Measurements from ENCODE around the gene EPHA5. TPM values are rescaled to one million over a fixed set of nuclear protein-coding genes. Genes with fewer than 3 reads are reported as not detected.

EPHA5 gene
- total RNA-seq, 1 experiment from 2014 or later, result 0.04 TPM

GRCh38 chr4:65422109-65422508 lies 248.2 kb downstream of the EPHA5 start:
- Mint-ChIP-seq H3K4me3 (no peak overlapping the region), H3K9me3 (no peaks in the 10 kb centered on the region), H3K27me3 (ENCODE audit: low read depth) (no peaks in the 10 kb centered on the region), H3K4me1 (no peaks in the 10 kb centered on the region), H3K27ac (no peak overlapping the region), H3K36me3 (no peaks in the 10 kb centered on the region)
- no peak for TF ChIP-seq SMAD4 (CRISPR knock-in tag; IDR thresholded peaks at IDR 0.05)
- no peak for TF ChIP-seq ZNF121 (CRISPR knock-in tag; IDR thresholded peaks at IDR 0.05)
- no peak for TF ChIP-seq ATF6 (CRISPR knock-in tag; IDR thresholded peaks at IDR 0.05)
- no peak for TF ChIP-seq ZBTB21 (CRISPR knock-in tag; IDR thresholded peaks at IDR 0.05; ENCODE audit: borderline replicate concordance)
- TF ChIP-seq TEAD4 (CRISPR knock-in tag; IDR thresholded peaks at IDR 0.05), result no peak
- TF ChIP-seq CTCF (IDR thresholded peaks at IDR 0.05), result no peak
- no peak for TF ChIP-seq ZNF671 (CRISPR knock-in tag; IDR thresholded peaks at IDR 0.05)
- no peak for TF ChIP-seq KAT7 (CRISPR knock-in tag; IDR thresholded peaks at IDR 0.05; ENCODE audit: borderline replicate concordance)
- TF ChIP-seq RELA (CRISPR knock-in tag; IDR thresholded peaks at IDR 0.05; ENCODE audit: borderline replicate concordance), result no peak
- no peak for TF ChIP-seq ARID4B (CRISPR knock-in tag; IDR thresholded peaks at IDR 0.05; ENCODE audit: borderline replicate concordance)
- no peak for TF ChIP-seq FOXP1 (CRISPR knock-in tag; IDR thresholded peaks at IDR 0.05; ENCODE audit: borderline replicate concordance)
- TF ChIP-seq ZNF423 (CRISPR knock-in tag; IDR thresholded peaks at IDR 0.05), result no peak
- no peak for TF ChIP-seq CDX4 (CRISPR knock-in tag; IDR thresholded peaks at IDR 0.05; ENCODE audit: borderline replicate concordance)
- TF ChIP-seq FOXP4 (CRISPR knock-in tag; IDR thresholded peaks at IDR 0.05), result no peak
- POLR2A ChIA-PET, result no interaction called here
- CTCF ChIA-PET, result no interaction called here
- ATAC-seq (no peak), DNase-seq (ENCODE audit: low spot score) (no peak)

GRCh38 chr4:65420036-65420435 lies 250.3 kb downstream of the EPHA5 start:
- no peak for ATAC-seq
- H3K27ac Mint-ChIP-seq, result no peak overlapping the region
- CTCF ChIA-PET, result no interaction called here
- DNase-seq (ENCODE audit: low spot score), result no peak
- no peak overlapping the region for H3K4me3 Mint-ChIP-seq
- no peaks in the 10 kb centered on the region for H3K27me3 Mint-ChIP-seq (ENCODE audit: low read depth)
- H3K4me1 Mint-ChIP-seq, result no peaks in the 10 kb centered on the region
- H3K9me3 Mint-ChIP-seq, result no peaks in the 10 kb centered on the region
- TF ChIP-seq TEAD4 (CRISPR knock-in tag; IDR thresholded peaks at IDR 0.05) (no peak), JUN (CRISPR knock-in tag; IDR thresholded peaks at IDR 0.05) (no peak), ETV6 (CRISPR knock-in tag; IDR thresholded peaks at IDR 0.05) (no peak), ZBTB43 (CRISPR knock-in tag; IDR thresholded peaks at IDR 0.05) (no peak), ELF4 (CRISPR knock-in tag; IDR thresholded peaks at IDR 0.05; ENCODE audit: low read depth) (no peak), ZNF671 (CRISPR knock-in tag; IDR thresholded peaks at IDR 0.05) (no peak)
- POLR2A ChIA-PET, result no interaction called here
- no peaks in the 10 kb centered on the region for H3K36me3 Mint-ChIP-seq

All from WTC11 (cell line).